Memory B cell (primary cell): ENCODE results near the gene EYA2.

Experiments
- ATAC-seq: fragments of 150-1000 bp; cut with Tn5 transposase; 2 replicates; pipeline ENCODE4 v1.10.0; 2021; ENCODE audit warnings: low read depth, mild to moderate bottlenecking, moderate library complexity
- DNase-seq, 2 donors: peaks; one replicate each; pipeline ENCODE4 v3.0.0; 2022; ENCODE audit warnings: low spot score in 2 of 2
- H3K27ac Mint-ChIP-seq: one replicate; pipeline ENCODE4 v1.8.0; 2022; ENCODE audit warnings: mild to moderate bottlenecking, moderate library complexity, mixed read lengths
- H3K27me3 Mint-ChIP-seq: one replicate; pipeline ENCODE4 v1.8.0; 2022; ENCODE audit warnings: mixed read lengths
- H3K36me3 Mint-ChIP-seq: one replicate; pipeline ENCODE4 v1.8.0; 2022; ENCODE audit warnings: mild to moderate bottlenecking, mixed read lengths
- H3K4me1 Mint-ChIP-seq: one replicate; pipeline ENCODE4 v1.8.0; 2022; ENCODE audit warnings: mixed read lengths
- H3K4me3 Mint-ChIP-seq: one replicate; pipeline ENCODE4 v1.8.0; 2022; ENCODE audit warnings: mild to moderate bottlenecking, moderate library complexity, mixed read lengths
- H3K9me3 Mint-ChIP-seq: one replicate; pipeline ENCODE4 v1.8.0; 2022; ENCODE audit warnings: mixed read lengths

Gene EYA2

DNA sequence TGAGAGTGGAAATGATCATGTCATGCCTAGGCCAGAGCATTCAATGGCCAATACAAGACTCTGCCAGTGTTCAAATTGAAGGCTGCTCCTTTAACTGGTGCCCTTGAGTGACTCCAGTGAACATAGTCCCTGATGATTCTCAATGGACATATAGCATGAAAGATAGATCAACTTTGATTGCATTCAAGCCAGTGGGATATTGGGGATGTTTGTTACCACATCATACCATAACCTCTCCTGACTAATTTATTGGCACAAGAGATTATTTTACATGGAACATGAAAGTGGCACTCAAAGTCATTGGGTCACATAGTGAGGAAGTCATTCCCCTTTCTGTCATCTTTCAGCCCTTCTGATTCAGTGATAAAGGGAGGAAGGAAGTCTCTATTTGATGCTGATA, 139.0 kb downstream of the EYA2 start:
- Mint-ChIP-seq H3K9me3 (peaks cover 5% of the 10 kb centered on the region), H3K27me3 (peaks cover 5% of the 10 kb centered on the region), H3K4me3 (no peak overlapping the region), H3K27ac (no peak overlapping the region), H3K36me3 (peaks cover 4% of the 10 kb centered on the region), H3K4me1 (no peaks in the 10 kb centered on the region)
- ATAC-seq (no peak), DNase-seq (no peak)

DNA sequence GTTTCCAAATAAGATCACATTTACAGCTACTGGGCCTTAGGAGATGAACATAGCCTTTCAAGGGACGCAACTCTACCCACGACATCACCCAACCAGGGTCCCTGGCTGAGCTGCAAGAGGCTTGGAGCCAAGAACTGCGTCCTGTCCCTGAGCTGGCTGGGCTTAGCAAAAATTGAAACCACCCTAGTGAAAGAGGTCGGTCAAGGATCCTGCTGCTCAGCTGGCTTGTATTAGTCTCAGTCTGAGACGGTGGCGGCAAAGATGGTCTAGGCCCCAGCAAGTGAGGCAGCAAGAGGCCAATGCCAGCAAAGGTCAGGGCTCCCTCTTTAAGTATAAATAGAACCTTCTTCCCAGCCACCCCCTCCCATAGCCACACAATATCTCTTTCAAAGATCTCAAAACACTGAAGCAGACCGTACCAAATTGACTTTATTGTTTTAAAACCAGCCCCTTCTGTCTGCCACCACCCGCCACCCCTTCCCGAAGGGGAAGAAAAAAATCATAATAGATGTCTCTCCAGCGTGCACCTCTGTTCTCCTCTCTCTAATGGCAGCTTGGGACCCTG, 140.5 kb downstream of the EYA2 start:
- DNase-seq (no peak), ATAC-seq (no peak)
- Mint-ChIP-seq H3K4me3 (no peak overlapping the region), H3K36me3 (peaks cover 1% of the 10 kb centered on the region), H3K27ac (no peak overlapping the region), H3K9me3 (peaks cover 2% of the 10 kb centered on the region), H3K4me1 (no peaks in the 10 kb centered on the region), H3K27me3 (peaks cover 2% of the 10 kb centered on the region)

DNA sequence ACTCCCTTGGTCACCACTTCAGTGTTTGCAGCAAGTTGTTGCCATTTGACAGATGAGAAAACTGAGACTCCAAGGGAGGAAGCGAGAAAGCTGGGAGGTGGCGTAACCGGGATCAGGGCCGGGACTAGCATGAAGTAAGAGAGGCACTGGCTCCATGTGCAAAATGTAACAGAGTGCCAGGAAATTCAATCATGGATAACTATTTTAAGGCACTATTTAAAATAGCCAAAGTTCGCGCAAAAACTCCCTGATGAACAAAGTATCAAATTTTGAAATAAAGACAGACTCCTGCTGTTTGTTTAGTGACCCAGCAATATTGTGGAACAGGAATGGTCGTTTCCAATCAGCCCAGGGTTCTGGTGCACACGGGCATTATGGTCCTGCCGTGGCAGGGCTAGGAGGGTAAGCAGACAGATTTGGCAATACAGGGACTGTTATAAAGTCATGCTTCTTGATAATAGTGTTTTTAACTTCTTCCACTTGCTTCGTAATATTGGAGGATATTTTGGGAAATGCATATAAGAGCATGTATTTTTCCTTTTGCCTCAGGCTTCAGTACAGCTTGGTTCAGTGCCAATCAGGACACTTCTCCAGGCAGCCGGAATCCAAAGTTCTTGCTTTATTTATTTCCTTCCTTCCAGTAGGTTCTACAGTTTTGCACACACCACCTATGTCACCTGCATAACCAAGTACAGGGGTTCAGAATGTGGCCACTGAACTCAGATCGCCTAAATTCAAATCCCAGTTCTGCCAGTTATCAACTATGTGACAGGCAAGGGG, 141.6 kb downstream of the EYA2 start:
- H3K27ac Mint-ChIP-seq = no peak overlapping the region
- H3K9me3 Mint-ChIP-seq = peaks cover 2% of the 10 kb centered on the region
- peaks cover 1% of the 10 kb centered on the region for H3K36me3 Mint-ChIP-seq
- DNase-seq (no peak), ATAC-seq (no peak)
- no peak overlapping the region for H3K4me3 Mint-ChIP-seq
- peaks cover 2% of the 10 kb centered on the region for H3K27me3 Mint-ChIP-seq
- no peaks in the 10 kb centered on the region for H3K4me1 Mint-ChIP-seq

- Mint-ChIP-seq H3K27ac (no peak overlapping the region), H3K27me3 (peaks cover 2% of the 10 kb centered on the region), H3K4me3 (no peak overlapping the region), H3K4me1 (no peaks in the 10 kb centered on the region), H3K9me3 (peaks cover 2% of the 10 kb centered on the region), H3K36me3 (peaks cover 1% of the 10 kb centered on the region)
- DNase-seq (no peak), ATAC-seq (no peak)
Measured at GRCh38 chr20:47038566-47039560, 144.2 kb downstream of the EYA2 start.

- H3K27me3 Mint-ChIP-seq = peaks cover 4% of the 10 kb centered on the region
- no peak overlapping the region for H3K4me3 Mint-ChIP-seq
- H3K9me3 Mint-ChIP-seq = peaks cover 4% of the 10 kb centered on the region
- DNase-seq = no peak
- H3K27ac Mint-ChIP-seq = no peak overlapping the region
- ATAC-seq = no peak
- peaks cover 1% of the 10 kb centered on the region for H3K36me3 Mint-ChIP-seq
- no peaks in the 10 kb centered on the region for H3K4me1 Mint-ChIP-seq
Measured at GRCh38 chr20:47040506-47041125, 146.0 kb downstream of the EYA2 start.

- DNase-seq (no peak), ATAC-seq (no peak)
- Mint-ChIP-seq H3K4me3 (no peak overlapping the region), H3K27ac (no peak overlapping the region), H3K27me3 (peaks cover 4% of the 10 kb centered on the region), H3K9me3 (peaks cover 4% of the 10 kb centered on the region), H3K4me1 (no peaks in the 10 kb centered on the region), H3K36me3 (peaks cover 1% of the 10 kb centered on the region)
Measured at GRCh38 chr20:47041396-47041899, 146.8 kb downstream of the EYA2 start.

- H3K36me3 Mint-ChIP-seq = peaks cover 4% of the 10 kb centered on the region
- H3K4me3 Mint-ChIP-seq = no peak overlapping the region
- peaks cover 4% of the 10 kb centered on the region for H3K9me3 Mint-ChIP-seq
- ATAC-seq = no peak
- H3K4me1 Mint-ChIP-seq = no peaks in the 10 kb centered on the region
- DNase-seq = no peak
- H3K27me3 Mint-ChIP-seq = peaks cover 8% of the 10 kb centered on the region
- no peak overlapping the region for H3K27ac Mint-ChIP-seq
Measured at GRCh38 chr20:47042464-47042863, 147.8 kb downstream of the EYA2 start.

DNA sequence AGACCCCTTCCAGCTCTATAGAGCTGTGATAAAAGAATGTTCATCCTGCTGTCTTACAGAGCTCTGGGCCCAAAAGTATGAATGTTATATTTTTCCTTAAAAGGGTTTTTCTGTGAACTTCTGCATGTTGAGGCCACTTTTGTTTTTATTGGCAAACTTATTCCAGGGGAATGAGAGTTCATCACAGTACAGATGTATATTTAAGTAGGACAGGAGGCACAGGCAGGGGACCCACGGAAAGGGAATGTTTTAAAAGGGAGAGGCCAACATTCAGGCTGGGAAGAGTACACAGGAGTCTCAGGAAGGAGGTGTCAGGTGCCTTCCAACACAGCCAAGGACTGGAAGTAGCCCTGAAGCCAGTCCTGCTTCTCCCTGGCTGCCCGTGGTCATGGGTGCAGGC, 148.4 kb downstream of the EYA2 start:
- ATAC-seq (no peak), DNase-seq (no peak)
- Mint-ChIP-seq H3K4me1 (no peaks in the 10 kb centered on the region), H3K4me3 (no peak overlapping the region), H3K9me3 (peaks cover 1% of the 10 kb centered on the region), H3K27ac (no peak overlapping the region), H3K27me3 (peaks cover 11% of the 10 kb centered on the region), H3K36me3 (peaks cover 4% of the 10 kb centered on the region)

- no peak overlapping the region for H3K4me3 Mint-ChIP-seq
- no peaks in the 10 kb centered on the region for H3K4me1 Mint-ChIP-seq
- peaks cover 3% of the 10 kb centered on the region for H3K36me3 Mint-ChIP-seq
- ATAC-seq (no peak), DNase-seq (no peak)
- no peak overlapping the region for H3K27ac Mint-ChIP-seq
- peaks cover 9% of the 10 kb centered on the region for H3K27me3 Mint-ChIP-seq
- peaks cover 1% of the 10 kb centered on the region for H3K9me3 Mint-ChIP-seq
Measured at GRCh38 chr20:47044938-47045337, 150.3 kb downstream of the EYA2 start.

DNA sequence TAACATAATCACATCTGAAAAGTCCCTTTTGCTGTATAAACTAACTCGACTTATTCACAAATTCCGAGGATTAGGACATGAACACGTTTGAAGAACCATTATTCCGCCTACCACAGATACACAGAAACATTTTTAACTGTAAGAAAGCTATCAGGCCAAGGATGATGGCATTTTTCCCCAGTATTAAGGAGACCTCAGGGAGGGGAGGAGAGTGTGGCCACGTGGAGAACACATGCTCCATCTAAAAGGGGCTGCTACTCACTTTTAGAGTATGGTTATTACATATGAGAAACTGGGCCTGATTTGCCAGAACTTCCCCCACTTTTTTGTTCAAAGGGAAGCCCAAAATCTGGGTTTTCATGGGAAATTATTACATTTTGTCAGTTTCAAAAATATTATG, 153.4 kb downstream of the EYA2 start:
- peaks cover 1% of the 10 kb centered on the region for H3K9me3 Mint-ChIP-seq
- DNase-seq = no peak
- no peaks in the 10 kb centered on the region for H3K4me1 Mint-ChIP-seq
- no peak overlapping the region for H3K4me3 Mint-ChIP-seq
- peaks cover 3% of the 10 kb centered on the region for H3K36me3 Mint-ChIP-seq
- no peak overlapping the region for H3K27ac Mint-ChIP-seq
- no peak for ATAC-seq
- peaks cover 11% of the 10 kb centered on the region for H3K27me3 Mint-ChIP-seq

- no peaks in the 10 kb centered on the region for H3K4me1 Mint-ChIP-seq
- H3K9me3 Mint-ChIP-seq = peaks cover 1% of the 10 kb centered on the region
- DNase-seq = no peak
- no peak for ATAC-seq
- no peak overlapping the region for H3K4me3 Mint-ChIP-seq
- peaks cover 9% of the 10 kb centered on the region for H3K27me3 Mint-ChIP-seq
- H3K27ac Mint-ChIP-seq = no peak overlapping the region
- H3K36me3 Mint-ChIP-seq = peaks cover 3% of the 10 kb centered on the region
Measured at GRCh38 chr20:47049771-47050170, 155.1 kb downstream of the EYA2 start.

DNA sequence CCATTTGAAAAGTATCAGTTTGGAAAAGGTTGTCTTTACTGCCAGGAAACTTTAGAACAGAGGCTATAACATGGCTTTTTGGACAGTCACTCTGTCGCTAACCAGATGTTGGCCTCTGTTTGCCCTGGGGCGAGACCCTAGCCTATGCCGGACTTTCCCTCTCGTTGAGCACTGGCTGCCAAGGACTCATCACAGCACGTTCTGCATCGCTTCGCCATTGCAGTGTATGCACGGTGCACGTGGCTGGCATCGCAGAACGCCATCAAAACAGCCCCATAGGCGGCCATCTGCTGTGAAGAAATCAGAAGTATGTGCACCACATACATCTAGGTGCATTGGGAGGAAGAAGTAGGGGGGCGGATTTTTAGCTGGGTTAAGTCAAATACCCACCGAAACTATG, 156.4 kb downstream of the EYA2 start:
- peaks cover 5% of the 10 kb centered on the region for H3K36me3 Mint-ChIP-seq
- DNase-seq (no peak), ATAC-seq (no peak)
- H3K27ac Mint-ChIP-seq = no peak overlapping the region
- H3K4me1 Mint-ChIP-seq = no peaks in the 10 kb centered on the region
- peaks cover 13% of the 10 kb centered on the region for H3K27me3 Mint-ChIP-seq
- H3K4me3 Mint-ChIP-seq = no peak overlapping the region
- peaks cover 3% of the 10 kb centered on the region for H3K9me3 Mint-ChIP-seq

- no peak for ATAC-seq
- DNase-seq = no peak
- Mint-ChIP-seq H3K9me3 (peaks cover 3% of the 10 kb centered on the region), H3K27ac (no peak overlapping the region), H3K4me3 (no peak overlapping the region), H3K4me1 (no peaks in the 10 kb centered on the region), H3K27me3 (peaks cover 11% of the 10 kb centered on the region), H3K36me3 (peaks cover 2% of the 10 kb centered on the region)
Measured at GRCh38 chr20:47051936-47052526, 157.4 kb downstream of the EYA2 start.
